H1 (cell line): ENCODE measurements around the gene RALGDS. TPM values are rescaled to one million over a fixed set of nuclear protein-coding genes. Genes with fewer than 3 reads are reported as not detected.

Source experiments
- CTCF ChIA-PET: fragments of 300-600 bp; sonication (Branson Sonifier 250); formaldehyde crosslinking; loops from one replicate; lab custom pipeline; 2021; ENCODE audit not compliant: partially characterized antibody; lab: Charles Lee
- POLR2A ChIA-PET: fragments of 300-600 bp; sonication (Branson Sonifier 250); formaldehyde crosslinking; loops from one replicate; lab custom pipeline; 2021; ENCODE audit warnings: inconsistent platforms; ENCODE audit not compliant: partially characterized antibody; lab: Charles Lee
- DNase-seq, 2 experiments: peaks; one replicate each; pipeline versions ENCODE4 v3.0.0 to v3.0.0-alpha.2; 2010 to 2022; ENCODE audit warnings: low spot score in 2 of 2, low read depth in 1 of 2, mixed read lengths in 1 of 2
- FAIRE-seq: peaks from 2 replicates; lab custom pipeline; 2011; peaks lifted over from hg19 to GRCh38; lab: Jason Lieb, UNC
- H2AFZ ChIP-seq: 2 replicates; pipeline ENCODE4 v1.8.1; 2012; ENCODE audit warnings: low read length, inconsistent platforms
- H2AK5ac ChIP-seq: 2 replicates; pipeline ENCODE4 v1.6.1; 2013; ENCODE audit warnings: low read depth, low read length
- H2BK120ac ChIP-seq: replicated peaks from 2 replicates; pipeline ENCODE3; 2013; ENCODE audit warnings: low read depth, low read length, inconsistent platforms
- H2BK12ac ChIP-seq: 2 replicates; pipeline ENCODE4 v1.6.1; 2013; ENCODE audit warnings: low read depth, low read length
- H2BK15ac ChIP-seq: 2 replicates; pipeline ENCODE4 v1.6.1; 2013; ENCODE audit warnings: low read length
- H2BK20ac ChIP-seq: 2 replicates; pipeline ENCODE4 v1.6.1; 2013; ENCODE audit warnings: low read length
- H2BK5ac ChIP-seq: 2 replicates; pipeline ENCODE4 v1.6.1; 2013; ENCODE audit warnings: low read depth, low read length
- H3K14ac ChIP-seq: 2 replicates; pipeline ENCODE4 v1.6.1; 2013; ENCODE audit warnings: inconsistent platforms; ENCODE audit not compliant: insufficient read length
- H3K18ac ChIP-seq: 2 replicates; pipeline ENCODE4 v1.6.1; 2013; ENCODE audit warnings: low read length; ENCODE audit errors: extremely low read depth
- H3K23ac ChIP-seq: 2 replicates; pipeline ENCODE4 v1.6.1; 2013; ENCODE audit warnings: inconsistent platforms; ENCODE audit not compliant: insufficient read length
- H3K23me2 ChIP-seq: 2 replicates; pipeline ENCODE4 v1.6.1; 2013; ENCODE audit warnings: low read depth, low read length
- H3K27ac ChIP-seq: 2 replicates; pipeline ENCODE4 v1.6.1; 2011; ENCODE audit warnings: low read depth, low read length, inconsistent platforms
- H3K27me3 ChIP-seq, 4 experiments: replicated peaks in 1 of 4; 1 replicate in 1 of 4; 2 replicates in 3 of 4; pipeline versions ENCODE4 v1.6.1 to v1.8.1; 2011 to 2013; ENCODE audit warnings: low read length in 3 of 4, mild to moderate bottlenecking in 3 of 4, inconsistent platforms in 2 of 4, mixed read lengths in 2 of 4, moderate library complexity in 1 of 4; ENCODE audit not compliant: control insufficient read depth in 3 of 4, insufficient read depth in 3 of 4; ENCODE audit errors: extremely low read depth in 1 of 4
- H3K36me3 ChIP-seq, 4 experiments: 2 replicates each; pipeline versions ENCODE4 v1.6.1 to v1.8.1; 2011 to 2013; ENCODE audit warnings: mild to moderate bottlenecking in 4 of 4, low read length in 3 of 4, moderate library complexity in 2 of 4, control low read depth in 1 of 4, inconsistent platforms in 1 of 4; ENCODE audit not compliant: insufficient read depth in 4 of 4, control insufficient read depth in 2 of 4
- H3K4ac ChIP-seq: replicated peaks from 2 replicates; pipeline ENCODE3; 2013; ENCODE audit warnings: low read length, low read depth, mixed read lengths, inconsistent platforms; ENCODE audit not compliant: insufficient read length
- H3K4me1 ChIP-seq, 4 experiments: replicated peaks in 1 of 4; 1 replicate in 1 of 4; 2 replicates in 3 of 4; pipeline versions ENCODE4 v1.6.1 to v1.8.1; 2011 to 2013; ENCODE audit warnings: low read length in 3 of 4, inconsistent platforms in 2 of 4, mixed read lengths in 1 of 4; ENCODE audit not compliant: insufficient read depth in 4 of 4, control insufficient read depth in 3 of 4
- H3K4me2 ChIP-seq, 2 experiments: 2 replicates each; pipeline versions ENCODE4 v1.6.1 to v1.8.1; 2011 to 2013; ENCODE audit warnings: low read depth in 2 of 2, low read length in 2 of 2, control low read depth in 1 of 2, inconsistent platforms in 1 of 2, mild to moderate bottlenecking in 1 of 2; ENCODE audit not compliant: insufficient read depth in 1 of 2
- H3K4me3 ChIP-seq, 4 experiments: fragments of 200-600, 300-600 bp in 1 of 4; sonication (generic), shearing (Covaris generic), sonication (Bioruptor Twin) in 1 of 4; 2 replicates each; pipeline versions ENCODE4 v1.5.1 to v1.8.1; 2011 to 2016; ENCODE audit warnings: low read length in 4 of 4, low read depth in 3 of 4, control low read depth in 2 of 4, inconsistent platforms in 2 of 4, mild to moderate bottlenecking in 2 of 4, mixed read lengths in 1 of 4, moderate library complexity in 1 of 4; ENCODE audit not compliant: insufficient read depth in 2 of 4; ENCODE audit errors: extremely low read depth in 1 of 4
- H3K56ac ChIP-seq: replicated peaks from 2 replicates; pipeline ENCODE3; 2013; ENCODE audit warnings: low read depth, mild to moderate bottlenecking, mixed read lengths, low read length, inconsistent platforms; ENCODE audit not compliant: insufficient read length
- H3K79me1 ChIP-seq: 2 replicates; pipeline ENCODE4 v1.6.1; 2013; ENCODE audit warnings: low read depth, low read length, control low read depth
- H3K79me2 ChIP-seq, 2 experiments: 2 replicates each; pipeline versions ENCODE4 v1.6.1 to v1.8.1; 2012 to 2013; ENCODE audit warnings: low read length in 2 of 2, mild to moderate bottlenecking in 2 of 2, inconsistent platforms in 1 of 2; ENCODE audit not compliant: insufficient read depth in 2 of 2, control insufficient read depth in 1 of 2
- H3K9ac ChIP-seq, 4 experiments: replicated peaks in 1 of 4; 1 replicate in 1 of 4; 2 replicates in 3 of 4; pipeline versions ENCODE4 v1.6.1 to v1.8.1; 2011 to 2013; ENCODE audit warnings: low read depth in 3 of 4, low read length in 3 of 4, control low read depth in 2 of 4, mild to moderate bottlenecking in 2 of 4, moderate library complexity in 2 of 4, inconsistent platforms in 1 of 4; ENCODE audit errors: extremely low read depth in 1 of 4
- H3K9me3 ChIP-seq, 2 experiments: 2 replicates each; pipeline versions ENCODE4 v1.6.1 to v1.8.1; 2012 to 2013; ENCODE audit warnings: mild to moderate bottlenecking in 2 of 2, moderate library complexity in 2 of 2, control low read depth in 1 of 2, inconsistent platforms in 1 of 2, low read depth in 1 of 2, low read length in 1 of 2, mixed read lengths in 1 of 2; ENCODE audit not compliant: insufficient read depth in 2 of 2
- H4K20me1 ChIP-seq, 2 experiments: replicated peaks in 1 of 2; 2 replicates each; pipeline versions ENCODE3 to v1.8.1; 2011 to 2013; ENCODE audit warnings: inconsistent platforms in 2 of 2, low read length in 2 of 2, mild to moderate bottlenecking in 1 of 2; ENCODE audit not compliant: insufficient read depth in 2 of 2, control insufficient read depth in 1 of 2
- H4K5ac ChIP-seq: 2 replicates; pipeline ENCODE4 v1.6.1; 2013; ENCODE audit warnings: low read length, low read depth, mixed read lengths, inconsistent platforms; ENCODE audit not compliant: insufficient read length
- H4K8ac ChIP-seq: 2 replicates; pipeline ENCODE4 v1.8.0; 2013; ENCODE audit warnings: mild to moderate bottlenecking, moderate library complexity, low read length, inconsistent platforms; ENCODE audit not compliant: insufficient read depth; ENCODE audit errors: extremely low read depth
- H4K91ac ChIP-seq: replicated peaks from 2 replicates; pipeline ENCODE3; 2013; ENCODE audit warnings: low read length, mixed read lengths, inconsistent platforms; ENCODE audit not compliant: insufficient read length
- BCL11A ChIP-seq, 2 experiments: IDR thresholded peaks; one replicate each; pipeline ENCODE4 v1.6.1; 2011; ENCODE audit warnings: low read depth in 2 of 2, low read length in 2 of 2, mild to moderate bottlenecking in 2 of 2
- CBX8 ChIP-seq: fragments of 300-800, 300-1000 bp; sonication (generic); IDR thresholded peaks from 2 replicates; pipeline ENCODE4 v1.7.1; 2016; ENCODE audit warnings: low read depth, low read length, borderline replicate concordance
- CREB1 ChIP-seq: IDR thresholded peaks from 2 replicates; pipeline ENCODE4 v1.6.1; 2012; ENCODE audit warnings: inconsistent platforms
- JUND ChIP-seq: IDR thresholded peaks from 2 replicates; pipeline ENCODE4 v1.6.1; 2011; ENCODE audit warnings: mild to moderate bottlenecking, improper control_type of control experiment, low read length
- MAFK ChIP-seq: IDR thresholded peaks from 2 replicates; pipeline ENCODE4 v1.6.1; 2012; ENCODE audit warnings: low read depth, mild to moderate bottlenecking, improper control_type of control experiment, low read length
- POLR2A ChIP-seq, 2 experiments: IDR thresholded peaks; 1 replicate in 1 of 2; 2 replicates in 1 of 2; pipeline ENCODE4 v1.6.1; 2011; ENCODE audit warnings: low read depth in 2 of 2, low read length in 2 of 2, mild to moderate bottlenecking in 2 of 2; ENCODE audit errors: control extremely low read depth in 1 of 2
- RAD21 ChIP-seq, 2 experiments: IDR thresholded peaks in 1 of 2; conservative IDR thresholded peaks in 1 of 2; 2 replicates each; pipeline ENCODE4 v1.6.1; 2011; ENCODE audit warnings: low read depth in 2 of 2, low read length in 2 of 2, improper control_type of control experiment in 1 of 2, inconsistent platforms in 1 of 2, mild to moderate bottlenecking in 1 of 2, moderate library complexity in 1 of 2
- RNF2 ChIP-seq: fragments of 200-900, 300-1000 bp; sonication (generic); IDR thresholded peaks from 2 replicates; pipeline ENCODE4 v1.7.1; 2016; ENCODE audit warnings: borderline replicate concordance, low read depth, mild to moderate bottlenecking, antibody characterized with exemption, low read length; ENCODE audit not compliant: poor library complexity, severe bottlenecking; ENCODE audit errors: missing control alignments
- SP2 ChIP-seq: IDR thresholded peaks from 2 replicates; pipeline ENCODE4 v1.6.1; 2012; ENCODE audit warnings: mild to moderate bottlenecking, low read length, inconsistent platforms
- TEAD4 ChIP-seq: IDR thresholded peaks from 2 replicates; pipeline ENCODE4 v1.6.1; 2012; ENCODE audit warnings: low read depth, low read length, inconsistent platforms, mixed read lengths
- YY1 ChIP-seq: IDR thresholded peaks from 2 replicates; pipeline ENCODE4 v1.6.1; 2011; ENCODE audit warnings: low read depth, mild to moderate bottlenecking, low read length
- WGBS, 2 experiments: shearing (Covaris generic) in 1 of 2; methylation state at CpG; one replicate each; pipeline versions ENCODE4 v1.1.6 to v1.1.7; 2013 to 2015; ENCODE audit warnings: low lambda C conversion rate in 2 of 2, mixed read lengths in 2 of 2, inconsistent platforms in 1 of 2, low coverage in 1 of 2, missing lambda C conversion rate in 1 of 2; ENCODE audit not compliant: insufficient replicate concordance in 2 of 2, insufficient coverage in 1 of 2, insufficient read length in 1 of 2; ENCODE audit errors: extremely low coverage in 1 of 2, missing lambda C conversion rate in 1 of 2; 5-methylcytosine and 5-hydroxymethylcytosine counted together
- polyA plus RNA-seq, 7 experiments: library from polyadenylated mRNA; depleted of rRNA in 3 of 7; stranded (reverse) in 5 of 7; unstranded in 2 of 7; fragments of >200 nt in 5 of 7; fragments of 200-250 nt in 2 of 7; gene quantifications; 1 replicate in 5 of 7; 2 replicates in 1 of 7; 4 replicates in 1 of 7; pipeline versions ENCODE4 v1.2.1 to v1.2.3, GENCODE V29; 2011 to 2013; ENCODE audit warnings: missing spikeins in 2 of 7, mixed read lengths in 2 of 7
- total RNA-seq: library from RNA; stranded (reverse); fragmentation: NEBNext Ultra II Directional; extraction: Animal tissue kit (Norgen Biotek cat#: 25700); gene quantifications from 2 replicates; pipeline ENCODE4 v1.2.1, GENCODE V29; 2021
- TF ChIP-seq, protein P1 (sequence below): IDR thresholded peaks from 2 replicates; pipeline ENCODE4 v1.6.1; 2011; ENCODE audit warnings: low read depth, mild to moderate bottlenecking, low read length; ENCODE audit not compliant: insufficient read depth

The RALGDS gene
- total and polyA plus RNA-seq, 2 of the 8 experiments (the other 6 are each of a cell fraction or from before 2014, with no cell fraction given): 14.5 to 25.5 TPM

DNA sequence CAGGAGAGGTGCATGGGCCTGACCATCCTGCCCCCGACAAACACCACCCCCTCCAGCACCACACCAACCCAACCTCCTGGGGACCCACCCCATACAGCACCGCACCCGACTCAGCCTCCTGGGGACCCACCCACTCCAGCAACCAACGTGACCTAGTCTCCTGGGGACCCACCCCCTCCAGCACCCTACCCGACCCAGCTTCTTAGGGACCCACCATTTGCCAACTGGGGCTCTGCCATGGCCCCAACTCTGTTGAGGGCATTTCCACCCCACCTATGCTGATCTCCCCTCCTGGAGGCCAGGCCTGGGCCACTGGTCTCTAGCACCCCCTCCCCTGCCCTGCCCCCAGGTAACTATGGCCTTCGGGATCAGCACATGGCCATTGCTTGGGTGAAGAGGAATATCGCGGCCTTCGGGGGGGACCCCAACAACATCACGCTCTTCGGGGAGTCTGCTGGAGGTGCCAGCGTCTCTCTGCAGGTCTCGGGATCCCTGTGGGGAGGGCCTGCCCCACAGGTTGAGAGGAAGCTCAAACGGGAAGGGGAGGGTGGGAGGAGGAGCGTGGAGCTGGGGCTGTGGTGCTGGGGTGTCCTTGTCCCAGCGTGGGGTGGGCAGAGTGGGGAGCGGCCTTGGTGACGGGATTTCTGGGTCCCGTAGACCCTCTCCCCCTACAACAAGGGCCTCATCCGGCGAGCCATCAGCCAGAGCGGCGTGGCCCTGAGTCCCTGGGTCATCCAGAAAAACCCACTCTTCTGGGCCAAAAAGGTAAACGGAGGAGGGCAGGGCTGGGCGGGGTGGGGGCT is 54.7 kb downstream of the RALGDS start:
- no peak overlapping the region for H3K27ac ChIP-seq
- H3K4ac ChIP-seq: no peak overlapping the region
- no peak overlapping the region for H3K4me2 ChIP-seq
- H3K23me2 ChIP-seq: no peaks in the 10 kb centered on the region
- H4K91ac ChIP-seq: no peak overlapping the region
- no peak overlapping the region for H2BK5ac ChIP-seq
- H4K5ac ChIP-seq: no peak overlapping the region
- no peaks in the 10 kb centered on the region for H3K27me3 ChIP-seq
- no peak overlapping the region for H3K23ac ChIP-seq
- DNase-seq (no peak), FAIRE-seq (no peak)
- no peaks in the 10 kb centered on the region for H3K79me2 ChIP-seq
- no peaks in the 10 kb centered on the region; a peak in 3 of 8 replicates for H3K36me3 ChIP-seq
- H3K18ac ChIP-seq: no peak overlapping the region
- POLR2A ChIA-PET: interaction anchor here (1.3 to 2.1 kb wide), 4 partner anchors 8 to 18 kb away, joined by 3 to 5 read pairs (median 4); no protein-coding TSS in a partner anchor
- H2AFZ ChIP-seq: no peak overlapping the region
- no peak overlapping the region for H3K4me3 ChIP-seq
- H4K8ac ChIP-seq: 0 out of 2 replicates have a peak overlapping the region, but pooled peaks have one; percentile 5
- H2BK20ac ChIP-seq: no peak overlapping the region
- H3K56ac ChIP-seq: no peak overlapping the region
- no peak overlapping the region for H2AK5ac ChIP-seq
- CTCF ChIA-PET: interaction anchor here (1.1 to 2.5 kb wide), 12 partner anchors 10 to 122 kb away, joined by 3 to 8 read pairs (median 4); no protein-coding TSS in a partner anchor
- H3K14ac ChIP-seq: no peak overlapping the region
- no peak overlapping the region for H2BK12ac ChIP-seq
- no peak overlapping the region for H2BK15ac ChIP-seq
- H3K9ac ChIP-seq: no peak overlapping the region
- WGBS, 2 experiments: 87% methylated on average over 18 of the region's 25 CpGs; no CpG with 5 or more reads in 1 of the 2 experiments
- H3K79me1 ChIP-seq: no peaks in the 10 kb centered on the region
- H3K9me3 ChIP-seq: no peaks in the 10 kb centered on the region
- peaks cover 0 to 2% (median 1%) of the 10 kb centered on the region in 4 experiments; a peak in 3 of 7 replicates for H3K4me1 ChIP-seq
- H4K20me1 ChIP-seq: peaks cover 0 to 1% of the 10 kb centered on the region in 2 experiments
- H2BK120ac ChIP-seq: no peak overlapping the region
- TF ChIP-seq BCL11A (IDR thresholded peaks at IDR 0.05; ENCODE audit: low read depth in 2 of 2, low read length in 2 of 2) (no peak), MAFK (no peak), POLR2A (IDR thresholded peaks at IDR 0.05; ENCODE audit: control extremely low read depth in 1 of 2, low read depth in 2 of 2, low read length in 2 of 2) (no peak), JUND (no peak), YY1 (no peak), CBX8 (no peak), TEAD4 (no peak), CREB1 (no peak), SP2 (no peak), RAD21 (IDR thresholded peaks at IDR 0.05 in 1 of 2, conservative IDR thresholded peaks at IDR 0.05 in 1 of 2; ENCODE audit: low read depth in 2 of 2, low read length in 2 of 2) (no peak), RNF2 (no peak)
- TF ChIP-seq, protein P1, sequence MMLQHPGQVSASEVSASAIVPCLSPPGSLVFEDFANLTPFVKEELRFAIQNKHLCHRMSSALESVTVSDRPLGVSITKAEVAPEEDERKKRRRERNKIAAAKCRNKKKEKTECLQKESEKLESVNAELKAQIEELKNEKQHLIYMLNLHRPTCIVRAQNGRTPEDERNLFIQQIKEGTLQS: no peak
